MG63 (cell line): ENCODE data around the gene MYL11. TPM values are rescaled to one million over a fixed set of nuclear protein-coding genes. Genes with fewer than 3 reads are reported as not detected.

ENCODE experiments used
- DNase-seq: peaks from one replicate; pipeline ENCODE4 v3.0.0-alpha.2; 2020
- H3K27me3 ChIP-seq: fragments of 250-450 bp; sonication (Bioruptor Pico); 2 replicates; pipeline ENCODE4 v1.5.1; 2020; ENCODE audit warnings: mild to moderate bottlenecking, moderate library complexity
- H3K36me3 ChIP-seq: fragments of 250-450 bp; sonication (Bioruptor Pico); 2 replicates; pipeline ENCODE4 v1.5.1; 2020; ENCODE audit warnings: mild to moderate bottlenecking, moderate library complexity
- H3K4me3 ChIP-seq: fragments of 250-450 bp; sonication (Bioruptor Pico); 2 replicates; pipeline ENCODE4 v1.5.1; 2020; ENCODE audit warnings: mild to moderate bottlenecking, moderate library complexity
- H3K9me3 ChIP-seq: fragments of 250-450 bp; sonication (Bioruptor Pico); 2 replicates; pipeline ENCODE4 v1.5.1; 2020; ENCODE audit warnings: mild to moderate bottlenecking, moderate library complexity
- total RNA-seq: library from RNA; depleted of rRNA; stranded (reverse); fragments of >200 nt; shearing (Covaris generic); gene quantifications from 2 replicates; pipeline ENCODE4 v1.2.3, GENCODE V29; 2014; ENCODE audit warnings: low replicate concordance; rRNA removed

MYL11 gene
- total RNA-seq, 1 experiment from 2014 or later: not detected

DNA sequence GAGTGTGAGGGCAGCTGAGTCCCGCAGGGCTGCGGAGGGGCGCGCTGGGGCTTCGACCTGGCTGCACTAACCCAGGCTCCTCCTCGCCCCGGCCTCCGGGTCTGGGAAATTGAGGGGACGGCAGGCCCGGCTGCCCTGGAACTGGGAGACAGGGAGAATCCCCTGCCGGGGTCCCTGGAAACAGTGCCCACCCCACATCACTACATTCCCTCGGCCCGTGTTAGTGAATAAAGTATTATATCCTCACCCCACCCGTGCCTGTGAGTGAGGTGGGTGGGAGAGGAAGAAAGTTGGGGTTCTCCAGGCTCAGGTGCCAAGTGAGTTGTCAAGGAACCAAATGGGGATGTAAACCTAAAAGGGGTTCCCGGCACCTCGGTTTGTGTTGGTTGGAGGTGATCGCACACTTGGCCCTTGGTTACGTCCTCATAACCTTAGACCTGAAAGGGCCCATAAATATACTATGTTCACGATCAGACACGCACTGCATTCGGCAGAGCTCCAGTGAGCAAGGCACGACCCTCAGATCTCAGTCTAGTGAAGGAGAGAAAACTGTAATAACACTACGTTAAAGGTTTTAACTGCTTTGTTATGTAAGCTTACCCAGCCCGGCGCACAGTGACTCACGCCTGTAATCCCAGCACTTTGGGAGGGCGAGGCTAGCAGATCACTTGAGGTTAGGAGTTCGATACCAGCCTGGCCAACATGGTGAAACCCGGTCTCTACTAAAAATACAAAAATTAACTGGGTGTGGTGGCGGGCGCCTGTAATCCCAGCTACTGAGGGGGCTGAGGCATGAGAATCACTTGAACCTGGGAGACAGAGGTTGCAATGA lies 44.0 kb downstream of the MYL11 start:
- Histone ChIP-seq H3K9me3 (no peaks in the 10 kb centered on the region), H3K27me3 (no peaks in the 10 kb centered on the region), H3K4me3 (no peak overlapping the region), H3K36me3 (peaks cover 56% of the 10 kb centered on the region)
- no peak for DNase-seq

DNA sequence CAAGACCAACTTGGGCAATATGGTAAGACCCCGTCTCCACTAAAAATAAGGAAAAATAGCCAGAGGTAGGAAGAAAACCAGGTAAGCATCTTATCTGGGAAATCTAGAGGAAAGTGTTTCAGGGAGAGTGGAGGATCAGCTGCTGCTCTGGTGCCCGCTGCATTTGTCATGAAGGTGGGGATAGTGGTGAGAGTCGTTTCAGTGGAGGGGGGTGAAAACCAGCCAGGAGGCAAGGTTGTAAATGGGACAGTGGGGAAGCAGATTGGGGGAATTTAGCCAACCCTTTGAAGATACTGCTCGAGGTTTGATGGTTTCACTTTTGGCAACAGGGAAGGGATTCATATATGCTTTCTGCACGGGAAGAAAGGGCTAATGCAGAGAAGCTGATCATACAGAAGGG lies 46.4 kb downstream of the MYL11 start:
- no peak for DNase-seq
- H3K36me3 ChIP-seq: peaks cover 68% of the 10 kb centered on the region
- no peaks in the 10 kb centered on the region for H3K9me3 ChIP-seq
- H3K4me3 ChIP-seq: no peak overlapping the region
- no peaks in the 10 kb centered on the region for H3K27me3 ChIP-seq

Other genes starting within 250 kb of the MYL11 start
- 1.9 and 3.1 TPM in 2 replicates for gene CORO1A, start 191.2 kb upstream of the MYL11 start, total RNA-seq
- gene BOLA2B, start 181.1 kb upstream of the MYL11 start, total RNA-seq: 64.7 and 122 TPM in 2 replicates
- 30.9 and 54.9 TPM in 2 replicates for gene SLX1A, start 180.9 kb upstream of the MYL11 start, total RNA-seq
- 4.8 and 18.5 TPM in 2 replicates for gene SULT1A3, start 175.5 kb upstream of the MYL11 start, total RNA-seq
- gene NPIPB13, start 126.3 kb upstream of the MYL11 start, total RNA-seq: 0.89 and 4.2 TPM in 2 replicates
- gene CD2BP2, start 19.5 kb upstream of the MYL11 start, total RNA-seq: 43.8 and 70.0 TPM in 2 replicates
- 40.3 and 60.6 TPM in 2 replicates for gene TBC1D10B, start 4.3 kb upstream of the MYL11 start, total RNA-seq
- not detected in 2 replicates for gene SEPTIN1, start 7.8 kb downstream of the MYL11 start, total RNA-seq
- 17.2 and 19.8 TPM in 2 replicates for gene ZNF48, start 20.6 kb downstream of the MYL11 start, total RNA-seq
- 13.1 and 28.5 TPM in 2 replicates for gene ZNF771, start 32.8 kb downstream of the MYL11 start, total RNA-seq
- 106 and 131 TPM in 2 replicates for gene DCTPP1, start 55.2 kb downstream of the MYL11 start, total RNA-seq
- gene SEPHS2, start 71.1 kb downstream of the MYL11 start, total RNA-seq: 75.8 and 110 TPM in 2 replicates
- not detected in 2 replicates for gene ITGAL, start 97.9 kb downstream of the MYL11 start, total RNA-seq
- gene ZNF768, start 151.8 kb downstream of the MYL11 start, total RNA-seq: 47.6 and 72.9 TPM in 2 replicates
- gene ZNF747, start 160.1 kb downstream of the MYL11 start, total RNA-seq: 11.8 and 27.9 TPM in 2 replicates
- gene ZNF764, start 183.6 kb downstream of the MYL11 start, total RNA-seq: 2.0 and 6.8 TPM in 2 replicates
- 4.0 TPM in 2 replicates for gene ZNF688, start 196.9 kb downstream of the MYL11 start, total RNA-seq
- 11.4 and 15.7 TPM in 2 replicates for gene ZNF785, start 210.9 kb downstream of the MYL11 start, total RNA-seq
- 6.5 and 9.1 TPM in 2 replicates for gene ZNF689, start 235.6 kb downstream of the MYL11 start, total RNA-seq